Psoas muscle (tissue), 8 donors: ENCODE measurements around the gene C3orf20. TPM values are rescaled to one million over a fixed set of nuclear protein-coding genes. Genes with fewer than 3 reads are reported as not detected.

Source experiments
- ATAC-seq, 4 donors: fragments of 200-7000 bp; cut with Tn5 transposase; one replicate each; pipeline ENCODE4 v1.9.1; 2020; ENCODE audit warnings: moderate library complexity in 3 of 4, mild to moderate bottlenecking in 2 of 4
- DNase-seq, 2 donors: peaks; one replicate each; pipeline ENCODE4 v3.0.0-alpha.2; 2020
- H3K27ac ChIP-seq: fragments of 200-600 bp; one replicate; pipeline ENCODE4 v1.8.0; 2022
- H3K27me3 ChIP-seq, 3 donors: fragments of 200-600 bp in 1 of 3; one replicate each; pipeline versions ENCODE4 v1.6.1 to v1.8.0; 2013 to 2022; ENCODE audit warnings: low read length in 2 of 3, mild to moderate bottlenecking in 2 of 3, moderate library complexity in 1 of 3; ENCODE audit not compliant: insufficient read depth in 3 of 3
- H3K36me3 ChIP-seq, 2 donors: fragments of 200-600 bp in 1 of 2; one replicate each; pipeline versions ENCODE4 v1.6.1 to v1.8.0; 2013 to 2022; ENCODE audit warnings: low read depth in 1 of 2, mild to moderate bottlenecking in 1 of 2, moderate library complexity in 1 of 2; ENCODE audit not compliant: insufficient read depth in 1 of 2
- H3K4me1 ChIP-seq: fragments of 200-600 bp; one replicate; pipeline ENCODE4 v1.8.0; 2022
- H3K4me3 ChIP-seq: fragments of 200-600 bp; one replicate; pipeline ENCODE4 v1.8.0; 2022; ENCODE audit warnings: mild to moderate bottlenecking
- H3K9me3 ChIP-seq: fragments of 200-600 bp; one replicate; pipeline ENCODE4 v1.8.0; 2022
- CTCF ChIP-seq: fragments of 200-600 bp; IDR thresholded peaks from one replicate; pipeline ENCODE4 v1.8.0; 2022; ENCODE audit warnings: antibody characterized with exemption
- WGBS, 3 donors: extraction: QIAGEN DNeasy Blood & Tissue Kit; methylation state at CpG; one replicate each; pipeline versions ENCODE4 v1.1.6 to v1.1.7; 2013; 5-methylcytosine and 5-hydroxymethylcytosine counted together
- intact Hi-C, 2 donors: fragments of 100-400 bp; cut with DNase I; formaldehyde crosslinking; loops; one replicate each; pipeline versions ENCODE4 v1.11.0 to v1.14.2; 2022
- polyA plus RNA-seq, 3 donors: library from polyadenylated mRNA; stranded (reverse); fragments of 200-250 nt; gene quantifications; one replicate each; pipeline ENCODE4 v1.2.3, GENCODE V29; 2013
- total RNA-seq, 4 donors: library from RNA; stranded (reverse); fragmentation: NEBNext Ultra II Directional in 2 of 4; extraction: Animal tissue kit (Norgen Biotek cat#: 25700) in 2 of 4; gene quantifications; one replicate each; pipeline versions ENCODE4 v1.2.1 to v1.2.4, GENCODE V29; 2021 to 2023
- donor health status: healthy with polysubstance abuse.
- donor health status: DM: no; HTN: no; CAD: no; lungs with moderate emphysema.
- donor health status: Bipolar disorder and iron deficiency.
- donor health status: healthy.
- donor health status: DM: yes; HTN: yes; CAD: no.
- donor health status: DM: no; HTN: no; CAD: no.
- donor health status: DM: no; HTN: no; CAD: no.
- donor health status: DM: yes; HTN: yes; CAD: no.

C3orf20 gene
- total and polyA plus RNA-seq, 7 donors: 0.01 to 0.38 (median 0.09) TPM; not detected in 2

GRCh38 chr3:14772533-14773138 lies 97.7 kb downstream of the C3orf20 start:
- Histone ChIP-seq H3K27me3 (no peaks in the 10 kb centered on the region), H3K36me3 (no peaks in the 10 kb centered on the region), H3K9me3 (no peaks in the 10 kb centered on the region), H3K4me3 (no peak overlapping the region), H3K4me1 (no peaks in the 10 kb centered on the region), H3K27ac (no peak overlapping the region)
- ATAC-seq (no peak), DNase-seq (no peak)
- no peak for TF ChIP-seq CTCF
- WGBS, 3 donors: 79 to 86% (median 84%) methylated on average over 16 of the region's 16 CpGs
- intact Hi-C loops: no loop called here

GRCh38 chr3:14773281-14773680 lies 98.3 kb downstream of the C3orf20 start:
- Histone ChIP-seq H3K27me3 (no peaks in the 10 kb centered on the region), H3K4me1 (no peaks in the 10 kb centered on the region), H3K36me3 (no peaks in the 10 kb centered on the region), H3K9me3 (peaks cover 2% of the 10 kb centered on the region), H3K27ac (no peak overlapping the region), H3K4me3 (no peak overlapping the region)
- intact Hi-C loops: no loop called here
- TF ChIP-seq CTCF: no peak
- ATAC-seq (no peak), DNase-seq (no peak)

GRCh38 chr3:14773691-14774128 lies 98.8 kb downstream of the C3orf20 start:
- no peak for TF ChIP-seq CTCF
- ATAC-seq (no peak), DNase-seq (no peak)
- Histone ChIP-seq H3K9me3 (peaks cover 6% of the 10 kb centered on the region), H3K4me1 (no peaks in the 10 kb centered on the region), H3K27ac (no peak overlapping the region), H3K27me3 (no peaks in the 10 kb centered on the region), H3K4me3 (no peak overlapping the region), H3K36me3 (no peaks in the 10 kb centered on the region)
- WGBS, 3 donors: 85 to 89% (median 89%) methylated on average over 6 of the region's 6 CpGs
- intact Hi-C loops: no loop called here

- Histone ChIP-seq H3K4me3 (no peak overlapping the region), H3K36me3 (no peaks in the 10 kb centered on the region), H3K4me1 (no peaks in the 10 kb centered on the region), H3K9me3 (peaks cover 13% of the 10 kb centered on the region), H3K27me3 (no peaks in the 10 kb centered on the region), H3K27ac (no peak overlapping the region)
- DNase-seq: no peak
- 83 to 88% (median 86%) methylated on average over 12 of the region's 12 CpGs for WGBS, 3 donors
- no peak for ATAC-seq
- no peak for TF ChIP-seq CTCF
- intact Hi-C loops: no loop called here
These were observed 99.5 kb downstream of the C3orf20 start for GRCh38 chr3:14774431-14774830.

- DNase-seq (no peak), ATAC-seq (no peak)
- H3K27me3 ChIP-seq: no peaks in the 10 kb centered on the region
- TF ChIP-seq CTCF: no peak
- intact Hi-C loops: no loop called here
- no peak overlapping the region for H3K27ac ChIP-seq
- no peaks in the 10 kb centered on the region for H3K36me3 ChIP-seq
- no peaks in the 10 kb centered on the region for H3K4me1 ChIP-seq
- H3K9me3 ChIP-seq: peaks cover 13% of the 10 kb centered on the region
- WGBS, 3 donors: 87 to 91% (median 88%) methylated on average over 7 of the region's 7 CpGs
- no peak overlapping the region for H3K4me3 ChIP-seq
These were observed 100.1 kb downstream of the C3orf20 start for GRCh38 chr3:14775011-14775410.
